Suppressor macrophage treated with lipopolysaccharide for 1 hour (primary cell): ENCODE results near the gene SEMA3F.
A peak's percentile ranks its signal among the peaks of the same experiment; 100 is the strongest.

Source experiments
- DNase-seq, 3 donors: peaks; one replicate each; pipeline ENCODE4 v3.0.0-alpha.2; 2020 to 2022

Gene SEMA3F

GRCh38 chr3:50157827-50158529, 2.9 kb downstream of the SEMA3F start:
- DNase-seq, result no peak

- DNase-seq, result no peak
Observed at GRCh38 chr3:50158530-50159146, 3.5 kb downstream of the SEMA3F start.

- DNase-seq, result no peak
Observed at GRCh38 chr3:50160561-50160983, 5.4 kb downstream of the SEMA3F start.

- no peak for DNase-seq
Observed at GRCh38 chr3:50161320-50161719, 6.2 kb downstream of the SEMA3F start.

DNA sequence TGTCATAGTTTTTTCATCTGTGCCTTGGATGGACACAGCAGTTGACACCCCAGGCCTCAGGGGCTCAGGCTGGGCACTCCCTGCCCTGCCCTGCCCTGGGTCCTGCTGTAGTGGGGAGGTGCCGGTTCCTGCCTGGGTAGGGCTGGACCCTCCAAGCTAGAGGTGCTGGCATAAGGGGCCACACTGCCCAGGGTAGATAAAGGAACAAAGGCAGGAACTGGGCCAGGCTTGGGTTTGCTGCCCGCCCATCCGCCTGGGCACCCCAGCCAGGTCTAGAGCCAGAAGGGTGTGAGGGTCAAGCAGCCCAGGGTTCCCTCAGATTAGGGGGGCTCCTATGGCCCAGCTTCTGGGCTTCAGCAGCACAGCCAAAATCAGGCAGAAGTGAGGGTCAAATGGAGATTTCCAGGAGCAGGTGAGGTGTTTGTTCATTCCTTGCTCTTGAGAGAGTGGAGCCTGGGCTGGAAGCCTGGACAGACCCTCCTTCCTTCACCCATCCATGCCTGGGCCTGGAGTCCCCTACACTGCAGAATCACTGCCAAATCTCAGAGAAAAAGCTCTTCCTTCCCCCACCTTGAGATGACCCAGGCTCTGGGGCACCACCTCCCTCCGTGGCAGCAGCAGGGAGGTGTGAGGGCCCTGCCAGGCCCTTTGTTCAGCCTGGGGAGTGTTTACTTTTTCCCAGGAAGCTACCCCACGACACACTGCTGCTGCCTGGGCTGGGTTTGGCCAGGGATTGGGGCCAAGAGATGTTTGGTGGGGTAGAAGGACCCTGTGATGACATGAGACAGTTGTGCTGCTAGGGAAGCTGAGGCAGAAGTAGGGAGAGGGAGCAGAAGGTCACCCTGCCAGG, 7.1 kb downstream of the SEMA3F start:
- no peak for DNase-seq

DNA sequence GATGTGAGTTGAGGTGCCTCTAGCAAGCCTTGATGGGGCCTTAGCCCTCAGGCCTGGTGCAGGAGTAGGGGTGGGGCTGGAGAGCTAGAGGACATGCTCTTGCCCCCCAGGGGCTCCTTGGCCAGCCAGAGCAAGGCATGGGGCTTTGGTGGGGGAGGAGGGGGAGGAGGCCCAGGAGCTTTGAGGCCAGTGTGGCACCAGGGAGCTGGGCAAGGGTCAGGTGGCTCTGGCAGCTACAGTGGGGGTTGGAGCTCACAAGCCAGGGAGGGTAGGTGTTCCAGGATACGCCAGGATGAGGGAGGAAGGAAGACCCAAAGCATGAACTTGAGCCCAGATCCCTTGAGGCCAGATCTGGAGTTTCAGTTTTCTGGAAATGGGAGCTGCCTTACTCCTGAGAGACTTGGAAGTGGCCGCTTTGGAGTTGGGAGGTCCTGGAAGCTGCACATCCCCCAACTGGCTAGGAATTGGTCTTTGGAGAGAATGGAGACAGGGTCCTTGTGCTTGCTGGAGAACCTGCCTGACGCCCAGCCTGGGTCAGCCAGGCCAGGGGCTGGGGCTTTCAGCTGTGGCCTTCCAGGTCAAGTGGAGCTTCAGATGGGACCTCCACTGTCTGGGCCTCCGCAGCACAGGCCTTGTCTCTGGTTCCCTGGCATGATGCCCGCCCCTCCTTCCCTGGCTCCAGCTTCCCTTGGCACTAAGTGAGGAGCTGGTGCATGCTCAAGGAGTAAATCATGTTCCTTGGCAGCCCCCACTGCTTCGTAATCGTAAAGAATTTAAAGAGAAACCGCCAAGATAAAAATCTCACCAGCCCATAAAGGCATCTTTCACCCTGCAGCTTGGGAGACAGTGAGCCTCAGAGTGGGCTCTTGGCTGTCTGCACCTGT, 8.7 kb downstream of the SEMA3F start:
- no peak for DNase-seq

DNA sequence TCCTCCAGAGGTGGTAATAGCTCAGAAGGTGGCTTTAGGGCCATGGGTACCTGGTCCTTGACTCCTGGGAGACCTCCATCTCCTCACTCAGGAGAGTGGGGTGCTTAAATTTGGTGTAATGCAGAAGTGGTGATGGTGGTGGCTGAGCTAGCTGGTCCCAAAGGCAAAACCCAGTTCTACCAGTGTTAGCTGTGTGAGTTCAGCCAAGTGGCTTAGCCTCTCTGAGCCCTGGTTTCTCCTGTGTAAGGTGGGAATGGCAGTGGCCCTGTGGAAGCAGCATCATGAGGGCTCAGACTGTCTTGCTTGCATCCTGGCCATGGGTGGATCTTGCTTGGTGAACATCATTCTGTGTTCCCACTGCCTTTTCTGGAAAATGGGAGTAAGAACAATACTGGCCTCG, 9.4 kb downstream of the SEMA3F start:
- DNase-seq, result no peak

GRCh38 chr3:50164984-50165909, 10.1 kb downstream of the SEMA3F start:
- no peak for DNase-seq

DNA sequence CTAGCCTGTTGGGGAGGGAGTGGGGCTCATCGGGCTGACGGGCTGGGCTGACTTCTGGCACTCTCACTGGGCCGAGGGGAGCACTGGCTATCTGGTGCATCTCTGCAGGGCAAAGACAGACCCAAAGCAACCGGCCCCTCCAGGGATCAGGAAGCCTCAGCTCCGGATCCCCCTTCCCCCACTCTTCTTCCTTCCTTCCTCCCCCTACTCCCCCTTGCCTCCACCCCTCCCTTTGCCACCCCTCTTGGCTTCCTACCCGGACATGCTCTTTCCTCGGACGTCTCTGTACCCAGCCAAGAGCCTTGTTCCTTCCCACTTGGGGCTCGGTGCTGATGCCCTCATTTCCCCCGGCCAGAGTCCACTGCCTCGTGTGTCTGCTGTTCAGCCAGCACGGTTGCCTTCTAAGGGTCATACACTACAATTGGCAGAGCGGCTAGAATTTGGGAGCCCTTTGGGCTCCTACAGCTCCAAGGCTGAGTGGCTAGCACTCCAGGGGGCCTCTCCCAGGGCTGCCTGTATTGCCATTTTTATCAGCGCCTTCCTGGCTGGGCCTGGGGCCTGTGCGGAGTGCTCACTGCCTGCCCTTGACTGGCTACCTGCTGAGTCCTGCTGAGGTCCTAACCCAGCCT, 10.9 kb downstream of the SEMA3F start:
- no peak for DNase-seq

- DNase-seq, result no peak
Observed at GRCh38 chr3:50166620-50167019, 11.5 kb downstream of the SEMA3F start.

GRCh38 chr3:50167069-50167840, 12.1 kb downstream of the SEMA3F start:
- DNase-seq, result no peak

- DNase-seq, result no peak
Observed at GRCh38 chr3:50167841-50168209, 12.7 kb downstream of the SEMA3F start.

DNA sequence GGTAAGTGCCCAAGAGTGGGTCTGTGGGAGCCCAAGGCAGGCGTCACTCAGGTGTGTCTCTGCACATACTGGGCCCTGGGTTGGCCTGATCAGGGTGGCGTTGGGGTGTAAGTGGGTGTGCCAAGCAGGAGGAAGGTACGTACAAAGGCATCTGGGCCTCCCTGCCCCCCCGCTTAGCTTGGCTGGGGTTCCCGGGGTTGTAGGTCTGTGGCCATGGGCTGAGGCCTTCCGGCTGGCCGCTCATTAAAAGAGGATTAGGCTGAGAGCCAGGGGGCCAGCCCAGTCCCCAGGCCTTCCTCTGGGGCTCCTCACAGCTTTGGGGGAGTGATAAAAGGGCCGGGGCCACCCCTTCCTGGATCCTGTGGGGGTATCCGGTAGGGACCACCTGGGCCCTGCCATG, 13.3 kb downstream of the SEMA3F start:
- no peak for DNase-seq

GRCh38 chr3:50168791-50169190, 13.7 kb downstream of the SEMA3F start:
- no peak for DNase-seq

- no peak for DNase-seq
Observed at GRCh38 chr3:50169232-50169832, 14.2 kb downstream of the SEMA3F start.

- no peak for DNase-seq
Observed at GRCh38 chr3:50169858-50170257, 14.7 kb downstream of the SEMA3F start.

- DNase-seq, result peak; percentile 49 to 62 (median 51)
Observed at GRCh38 chr3:50170689-50171088, 15.6 kb downstream of the SEMA3F start.

DNA sequence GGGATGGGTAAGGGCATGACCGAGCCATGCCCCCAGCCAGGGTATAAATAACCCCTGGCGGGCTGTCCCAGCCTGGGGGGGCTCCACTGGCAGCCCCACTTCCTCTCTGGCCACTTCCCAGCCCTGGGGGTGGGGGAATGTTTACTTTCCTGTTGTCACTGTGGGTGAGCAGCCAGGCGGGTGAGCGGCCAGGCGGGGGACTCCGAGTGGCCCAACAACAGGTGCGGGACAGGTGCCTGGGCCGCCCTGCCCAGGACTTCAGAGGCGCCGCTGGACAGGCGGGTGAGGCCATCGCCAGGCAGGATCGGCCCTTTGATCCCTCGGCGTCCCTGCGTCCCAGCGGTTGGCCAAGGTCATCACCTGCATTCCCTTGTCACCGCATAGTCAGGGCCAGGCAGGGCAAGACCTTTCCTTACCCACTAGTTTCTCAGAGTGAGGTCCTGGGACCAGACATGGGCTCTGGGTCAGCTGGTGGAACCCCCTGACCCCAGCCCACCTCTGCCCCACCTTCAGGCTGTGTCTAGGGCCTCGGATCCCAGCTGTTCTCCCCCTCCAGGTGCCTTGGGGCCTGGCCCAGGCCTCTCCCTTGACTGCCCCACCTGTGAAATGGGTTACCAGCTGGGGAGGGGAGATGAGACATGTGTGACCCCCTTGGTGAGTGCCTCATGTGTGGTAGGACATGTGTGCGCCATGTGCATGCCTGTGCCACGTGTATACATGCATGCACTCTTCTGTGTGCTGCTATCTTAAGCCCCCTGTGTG, 16.6 kb downstream of the SEMA3F start:
- DNase-seq, result no peak

DNA sequence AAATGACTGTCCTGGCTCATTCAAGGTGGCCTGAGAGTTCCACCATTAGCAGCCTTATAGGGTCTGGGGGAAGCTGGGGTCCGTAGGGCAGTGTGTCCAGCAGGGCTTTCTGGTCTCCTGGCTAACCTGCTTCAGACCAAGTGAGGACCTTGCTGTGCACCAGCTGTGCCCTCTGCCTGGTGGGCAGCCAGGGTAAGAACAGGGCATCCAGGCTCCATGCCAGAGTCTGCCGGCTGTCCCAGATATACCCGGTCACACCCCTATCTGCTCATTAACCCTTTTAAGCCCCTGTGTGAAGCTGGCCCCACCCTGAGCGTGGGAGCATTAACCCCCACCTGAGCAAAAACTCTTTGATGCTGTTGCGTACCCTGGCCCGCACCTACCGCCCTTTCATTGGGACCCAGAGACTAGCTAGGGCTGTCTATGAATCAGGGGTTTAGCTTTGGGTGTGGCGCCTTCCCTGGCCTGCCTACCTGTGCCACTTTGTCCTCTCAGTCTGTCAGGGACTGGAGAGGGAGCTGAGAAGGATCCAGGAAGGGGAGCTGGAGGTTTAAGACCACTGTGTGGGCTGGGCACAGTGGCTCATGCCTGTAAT, 17.6 kb downstream of the SEMA3F start:
- no peak for DNase-seq
